D721Med (cell line): Measurements from ENCODE around the gene FERMT3.
"Not testable (repeated sequence)": the region's sequence is repeated elsewhere in the genome, so short reads cannot be mapped to it uniquely, and the experiment has no call there.

Experiments used
- DNase-seq: peaks from one replicate; pipeline ENCODE4 v3.0.0; 2011; ENCODE audit warnings: low spot score; ENCODE audit not compliant: insufficient read length
- FAIRE-seq: peaks from 2 replicates; lab custom pipeline; 2011; peaks lifted over from hg19 to GRCh38; lab: Jason Lieb, UNC
- CTCF ChIP-seq: IDR thresholded peaks from 2 replicates; pipeline ENCODE4 v1.5.1; 2012; ENCODE audit warnings: mild to moderate bottlenecking, control low read depth; ENCODE audit not compliant: insufficient read depth; ENCODE audit errors: missing control alignments

Gene FERMT3

DNA sequence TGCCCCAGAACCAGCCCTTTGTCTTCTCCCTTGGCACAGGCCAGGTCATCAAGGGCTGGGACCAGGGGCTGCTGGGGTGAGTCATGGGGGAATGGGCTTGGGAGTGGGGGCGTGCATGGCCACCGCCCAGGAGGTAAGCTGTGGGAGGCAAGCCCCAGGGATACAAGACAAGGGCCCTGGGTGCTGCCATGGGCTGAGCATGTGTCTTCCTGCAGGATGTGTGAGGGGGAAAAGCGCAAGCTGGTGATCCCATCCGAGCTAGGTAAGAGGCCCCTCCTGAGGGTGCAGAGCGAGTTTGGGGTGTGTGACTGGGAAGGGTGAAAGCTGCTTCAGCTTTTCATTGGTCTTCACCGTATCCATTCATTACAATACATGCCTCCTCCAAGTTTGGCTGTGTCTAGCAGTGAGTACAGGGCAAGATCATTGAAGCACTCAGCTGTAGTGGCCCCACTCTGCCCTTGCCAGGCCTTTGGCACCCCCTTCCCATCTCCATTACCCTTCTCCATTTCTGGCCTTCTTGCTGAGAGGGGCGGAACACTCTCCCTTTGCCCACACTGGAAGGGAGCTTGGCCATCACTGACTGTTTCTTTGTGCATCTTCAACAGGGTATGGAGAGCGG, 36.8 kb downstream of the FERMT3 start:
- DNase-seq (no peak), FAIRE-seq (no peak)
- TF ChIP-seq CTCF = no peak

- FAIRE-seq (no peak), DNase-seq (no peak)
- no peak for TF ChIP-seq CTCF
Observed at GRCh38 chr11:64244107-64244506, 37.6 kb downstream of the FERMT3 start.

DNA sequence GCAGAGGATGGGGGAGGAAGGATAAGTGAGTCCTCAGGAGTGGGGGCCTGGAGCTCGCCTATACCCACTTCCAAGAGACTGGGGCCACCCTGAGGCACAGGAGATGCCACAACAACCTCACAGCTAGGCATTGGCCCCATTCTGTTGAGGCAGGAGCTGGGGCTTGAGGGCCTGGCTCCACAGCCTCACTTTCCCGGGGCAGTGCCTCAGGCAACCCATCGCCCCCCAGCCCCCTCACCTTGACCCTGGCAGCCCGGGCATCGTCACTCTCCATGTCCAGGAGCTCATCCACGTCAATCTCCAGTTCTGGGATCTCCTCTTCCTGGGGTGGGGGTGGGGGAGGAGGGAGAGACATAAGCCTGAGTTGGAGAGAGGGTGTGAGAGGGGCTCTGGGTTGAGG, 38.4 kb downstream of the FERMT3 start:
- DNase-seq = no peak

GRCh38 chr11:64245401-64245796, 38.9 kb downstream of the FERMT3 start:
- DNase-seq (no peak), FAIRE-seq (no peak)

More for the DNA sequence above, 38.4 kb downstream of the FERMT3 start:
- no peak for TF ChIP-seq CTCF
- no peak for FAIRE-seq

GRCh38 chr11:64245797-64246620, 39.5 kb downstream of the FERMT3 start:
- DNase-seq = no peak
- no peak for TF ChIP-seq CTCF
- no peak for FAIRE-seq

More at GRCh38 chr11:64245401-64245796, 38.9 kb downstream of the FERMT3 start:
- no peak for TF ChIP-seq CTCF

DNA sequence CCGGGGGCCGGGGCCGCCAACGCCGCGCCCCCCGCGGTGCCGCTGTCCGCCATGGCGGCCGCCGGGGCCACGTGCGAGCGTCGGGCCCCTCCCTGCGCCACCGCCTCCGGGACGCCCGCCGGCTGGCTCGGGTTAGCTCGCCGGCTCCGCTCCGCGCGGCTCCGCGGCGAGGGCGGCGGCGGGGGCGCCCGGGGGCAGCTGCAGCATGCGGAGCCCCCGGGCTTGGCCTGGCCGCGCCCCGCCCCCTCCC, 40.0 kb downstream of the FERMT3 start:
- not testable (repeated sequence) for FAIRE-seq, DNase-seq

DNA sequence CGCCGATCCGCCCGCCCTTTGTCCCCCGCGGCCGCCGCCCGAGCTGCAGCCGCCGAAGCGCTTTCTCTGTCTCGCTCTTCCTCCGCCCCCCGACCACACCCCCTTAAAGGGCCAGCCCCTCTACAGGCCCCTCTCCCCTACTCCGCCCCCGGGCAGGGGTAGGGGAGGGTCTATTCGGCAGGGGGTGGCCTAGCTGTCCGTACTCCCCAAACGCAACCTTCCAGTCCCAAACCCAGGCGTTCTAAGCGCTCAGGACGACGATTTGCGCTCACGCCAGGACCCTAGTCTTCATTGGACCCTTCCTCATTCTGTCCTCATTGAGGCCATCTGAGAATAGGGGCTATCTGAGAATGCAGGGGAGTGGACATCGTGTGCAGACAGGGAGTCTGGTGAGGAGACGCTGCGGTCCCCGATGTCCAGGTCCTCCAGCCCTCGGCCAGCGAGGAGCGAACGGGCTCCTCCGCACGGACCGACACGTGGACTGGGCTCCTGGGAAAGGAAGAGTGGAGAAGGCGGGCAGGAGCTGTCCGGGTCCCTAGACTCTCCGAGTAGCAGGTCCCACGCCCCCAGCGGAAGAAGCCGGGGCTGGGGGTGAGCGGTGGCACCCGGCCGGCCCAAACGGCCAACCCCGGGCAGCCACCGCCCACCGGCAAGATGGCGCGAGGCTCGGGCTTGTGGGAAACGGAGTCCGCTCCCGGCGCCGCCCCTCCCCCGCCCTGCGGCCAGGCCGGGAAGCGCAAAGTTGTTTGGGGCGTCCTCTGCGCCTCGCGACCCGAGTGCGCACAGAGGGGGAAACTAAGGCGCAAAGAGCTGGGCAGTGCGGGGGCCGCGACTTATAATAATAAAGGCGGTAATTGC, 40.6 kb downstream of the FERMT3 start, which contains the start of gene PPP1R14B:
PPP1R14B (minus strand) TSS at position 73 of the 858 bp plus-strand sequence. CDS start 270 bp downstream, outside the sequence.
- FAIRE-seq (no peak), DNase-seq (peak; percentile 89)
- no peak for TF ChIP-seq CTCF
